ENCODE measurements around the gene CCDC57.

DNA sequence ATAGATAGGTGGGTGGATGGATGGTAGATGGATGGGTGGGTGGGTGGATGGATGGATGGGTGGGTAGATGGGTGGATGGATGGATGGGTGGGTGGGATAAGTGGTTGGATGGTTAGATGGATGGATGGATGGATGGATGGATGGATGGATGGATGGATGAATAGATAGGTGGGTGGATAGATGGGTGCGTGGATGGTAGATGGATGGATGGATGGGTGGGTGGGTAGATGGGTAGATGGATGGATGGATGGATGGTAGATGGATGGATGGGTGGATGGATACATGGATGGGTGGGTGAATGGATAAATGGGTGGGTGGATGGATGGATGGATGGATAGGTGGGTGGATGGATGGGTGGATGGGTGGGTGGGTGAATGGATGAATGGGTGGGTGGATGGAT lies 64.6 kb downstream of the CCDC57 start:
- TF ChIP-seq, protein P1, sequence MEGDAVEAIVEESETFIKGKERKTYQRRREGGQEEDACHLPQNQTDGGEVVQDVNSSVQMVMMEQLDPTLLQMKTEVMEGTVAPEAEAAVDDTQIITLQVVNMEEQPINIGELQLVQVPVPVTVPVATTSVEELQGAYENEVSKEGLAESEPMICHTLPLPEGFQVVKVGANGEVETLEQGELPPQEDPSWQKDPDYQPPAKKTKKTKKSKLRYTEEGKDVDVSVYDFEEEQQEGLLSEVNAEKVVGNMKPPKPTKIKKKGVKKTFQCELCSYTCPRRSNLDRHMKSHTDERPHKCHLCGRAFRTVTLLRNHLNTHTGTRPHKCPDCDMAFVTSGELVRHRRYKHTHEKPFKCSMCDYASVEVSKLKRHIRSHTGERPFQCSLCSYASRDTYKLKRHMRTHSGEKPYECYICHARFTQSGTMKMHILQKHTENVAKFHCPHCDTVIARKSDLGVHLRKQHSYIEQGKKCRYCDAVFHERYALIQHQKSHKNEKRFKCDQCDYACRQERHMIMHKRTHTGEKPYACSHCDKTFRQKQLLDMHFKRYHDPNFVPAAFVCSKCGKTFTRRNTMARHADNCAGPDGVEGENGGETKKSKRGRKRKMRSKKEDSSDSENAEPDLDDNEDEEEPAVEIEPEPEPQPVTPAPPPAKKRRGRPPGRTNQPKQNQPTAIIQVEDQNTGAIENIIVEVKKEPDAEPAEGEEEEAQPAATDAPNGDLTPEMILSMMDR (IDR thresholded peaks at IDR 0.05; ENCODE audit: low read depth, low read length, missing input control) = no peak
- no peak for TF ChIP-seq YY1 (IDR thresholded peaks at IDR 0.05)
- no peak for TF ChIP-seq REST (IDR thresholded peaks at IDR 0.05)
- TF ChIP-seq, protein P2, sequence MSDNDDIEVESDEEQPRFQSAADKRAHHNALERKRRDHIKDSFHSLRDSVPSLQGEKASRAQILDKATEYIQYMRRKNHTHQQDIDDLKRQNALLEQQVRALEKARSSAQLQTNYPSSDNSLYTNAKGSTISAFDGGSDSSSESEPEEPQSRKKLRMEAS (IDR thresholded peaks at IDR 0.05) = no peak
- no peak for TF ChIP-seq RAD21 (IDR thresholded peaks at IDR 0.05)
- TF ChIP-seq HNF4G (IDR thresholded peaks at IDR 0.05) = no peak
- no peak for TF ChIP-seq FOXA1 (IDR thresholded peaks at IDR 0.05)
- TF ChIP-seq ATF3 (IDR thresholded peaks at IDR 0.05) = no peak
- TF ChIP-seq EGR1 (IDR thresholded peaks at IDR 0.05; ENCODE audit: low read depth in 2 of 2) = no peak
- TF ChIP-seq NR2F2 (IDR thresholded peaks at IDR 0.05) = no peak
- no peak for TF ChIP-seq ZBTB33 (IDR thresholded peaks at IDR 0.05)
- no peak for TF ChIP-seq HNF4A (conservative IDR thresholded peaks at IDR 0.05)

Data from liver (tissue), 3 donors.